ENCODE measurements around the gene ANKRD29.
A peak's percentile ranks its signal among the peaks of the same experiment; 100 is the strongest.

The ANKRD29 gene

DNA sequence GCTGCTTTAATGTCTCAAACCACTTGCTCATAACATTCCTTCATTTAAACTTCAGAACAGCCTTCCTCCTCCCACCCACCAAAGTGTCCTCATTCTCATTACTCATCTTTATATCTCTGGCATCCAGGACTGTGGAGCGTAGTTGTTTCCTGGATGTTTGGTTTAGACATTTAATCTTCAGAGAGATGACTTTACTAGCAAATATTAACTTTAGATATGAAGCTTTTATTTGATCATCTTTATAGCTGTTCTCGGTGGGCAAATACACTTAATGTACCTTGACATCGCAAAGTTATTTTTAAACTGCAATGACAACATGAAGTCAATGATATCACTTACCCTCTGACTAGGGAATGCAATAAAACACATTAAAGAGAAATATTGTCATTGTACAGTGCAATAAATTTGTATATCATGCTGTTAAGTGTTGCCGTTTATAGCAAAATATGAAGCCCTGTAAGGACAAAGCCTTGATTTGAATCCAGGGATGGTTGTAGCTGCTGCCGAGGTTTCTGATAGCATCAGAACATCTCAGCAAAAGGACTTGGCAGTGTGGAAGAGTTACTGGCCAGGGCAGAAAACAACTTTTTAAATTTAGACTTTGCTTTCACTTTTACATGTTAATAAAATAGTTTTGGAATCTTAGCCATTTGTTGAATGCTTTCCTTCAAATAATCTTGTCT is 21.9 kb upstream of the ANKRD29 start:
- DNase-seq (ENCODE audit: low spot score), result peak; percentile 48

DNA sequence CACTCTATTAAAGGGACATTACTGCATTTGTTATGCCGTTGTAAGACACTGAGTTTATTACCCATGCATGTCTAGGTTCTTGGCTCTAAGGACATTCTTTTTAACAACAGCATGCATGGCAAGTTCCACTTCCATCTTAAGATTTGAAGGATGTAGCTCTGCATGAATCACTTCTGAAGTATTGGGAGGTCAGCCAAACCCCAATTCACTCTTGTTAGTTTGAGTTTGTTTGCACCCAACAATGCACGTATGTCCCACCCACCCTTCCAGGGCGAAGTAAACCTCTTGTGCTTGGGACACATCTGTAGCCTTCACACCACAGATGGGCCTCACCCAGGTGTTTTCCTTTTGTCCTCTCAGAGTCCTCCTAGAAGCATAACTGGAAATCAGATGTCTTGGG is 21.0 kb upstream of the ANKRD29 start:
- no peak for DNase-seq (ENCODE audit: low spot score)

DNA sequence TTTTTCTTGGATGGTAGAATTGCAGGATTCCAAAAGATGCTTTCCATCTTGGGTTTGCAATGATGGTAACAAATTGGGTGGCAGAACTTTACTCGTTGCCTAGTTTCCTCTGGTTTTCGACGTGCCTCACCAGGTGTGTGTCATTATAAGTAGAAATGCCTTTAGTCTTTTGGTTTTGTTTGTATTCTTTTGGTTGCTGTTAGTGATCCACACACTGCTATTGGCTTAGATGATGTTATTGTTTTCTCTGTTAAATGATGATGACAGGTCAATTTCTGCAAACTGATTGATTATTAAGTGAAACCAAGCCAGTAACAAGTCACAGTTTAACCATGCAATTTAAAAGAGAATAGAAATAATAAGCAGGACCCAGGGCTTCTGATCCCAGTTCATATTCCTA is 20.4 kb upstream of the ANKRD29 start:
- no peak for DNase-seq (ENCODE audit: low spot score)

DNA sequence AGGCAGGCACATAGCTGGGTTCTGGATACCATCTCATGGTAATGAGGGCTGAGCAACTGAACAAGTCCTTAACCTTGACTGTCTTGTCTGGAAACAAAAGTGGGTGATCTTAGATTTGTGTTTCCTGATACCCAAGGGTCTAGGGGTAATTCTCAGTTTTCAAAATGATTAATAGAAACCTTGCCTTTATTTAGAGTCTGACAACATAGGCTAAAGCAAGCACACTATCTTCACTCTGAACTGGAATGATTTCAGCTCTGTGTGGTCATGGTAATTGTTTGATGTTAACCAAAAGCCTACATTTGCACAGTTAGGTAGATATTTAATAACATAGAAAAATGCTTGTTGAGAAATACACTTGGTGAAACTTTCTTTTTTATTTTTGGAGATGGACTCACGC is 19.8 kb upstream of the ANKRD29 start:
- no peak for DNase-seq (ENCODE audit: low spot score)

DNA sequence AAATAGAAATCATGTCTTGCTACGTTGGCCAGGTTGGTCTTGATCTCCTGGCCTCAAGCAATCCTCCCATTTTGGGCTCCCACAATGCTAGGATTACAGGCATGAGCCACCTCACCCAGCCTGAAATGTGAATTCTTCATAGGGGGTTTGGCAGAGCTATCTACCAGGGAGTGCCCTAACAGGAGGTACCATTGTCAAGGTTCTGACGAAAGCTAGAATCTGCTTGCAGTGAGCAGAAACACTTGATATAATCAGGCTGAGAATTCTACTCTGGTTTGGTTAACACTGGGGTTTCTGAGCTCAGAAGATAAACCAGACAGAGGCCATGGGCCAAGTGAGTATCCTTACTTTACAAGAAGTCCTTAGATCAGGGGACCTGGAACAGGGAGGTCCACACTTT is 19.3 kb upstream of the ANKRD29 start:
- no peak for DNase-seq (ENCODE audit: low spot score)

DNA sequence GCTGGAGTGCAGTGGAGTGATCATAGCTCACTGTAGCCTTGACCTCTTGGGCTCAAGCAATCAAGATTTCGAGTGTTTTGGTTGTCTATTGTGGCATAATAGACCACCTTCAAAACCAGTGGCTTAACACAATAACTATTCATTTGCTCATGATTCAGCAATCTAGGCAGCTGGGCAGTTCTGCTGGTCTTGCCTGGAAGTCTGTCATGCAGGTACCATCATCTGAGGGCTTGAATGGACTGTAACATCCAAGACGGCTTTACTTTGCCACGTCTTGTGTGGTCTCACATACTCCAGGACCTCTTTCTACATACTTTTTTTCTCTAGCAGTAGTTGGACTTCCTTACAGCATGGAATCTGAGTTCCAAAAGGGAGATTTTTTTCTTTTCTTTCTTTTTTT is 13.2 kb upstream of the ANKRD29 start:
- no peak for DNase-seq (ENCODE audit: low spot score)

DNA sequence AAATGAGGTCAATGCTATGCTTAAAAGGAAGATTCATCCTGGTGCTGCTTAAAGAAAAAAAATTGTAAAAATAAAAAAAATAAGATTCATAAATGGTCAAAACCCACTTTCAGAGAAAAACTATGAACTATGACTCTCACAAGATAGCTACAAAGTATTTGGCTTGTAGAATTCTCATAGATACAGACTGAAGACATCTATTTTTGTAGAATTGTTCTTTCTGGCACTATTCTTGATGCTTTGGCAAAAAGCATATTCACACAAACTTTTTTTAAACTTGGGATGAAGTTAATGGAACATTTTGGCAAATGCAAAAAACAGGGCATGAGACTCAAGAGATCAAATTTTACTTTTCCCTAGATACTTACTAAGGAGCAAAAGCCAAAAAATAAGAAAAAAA is 12.5 kb upstream of the ANKRD29 start:
- no peak for DNase-seq (ENCODE audit: low spot score)

DNA sequence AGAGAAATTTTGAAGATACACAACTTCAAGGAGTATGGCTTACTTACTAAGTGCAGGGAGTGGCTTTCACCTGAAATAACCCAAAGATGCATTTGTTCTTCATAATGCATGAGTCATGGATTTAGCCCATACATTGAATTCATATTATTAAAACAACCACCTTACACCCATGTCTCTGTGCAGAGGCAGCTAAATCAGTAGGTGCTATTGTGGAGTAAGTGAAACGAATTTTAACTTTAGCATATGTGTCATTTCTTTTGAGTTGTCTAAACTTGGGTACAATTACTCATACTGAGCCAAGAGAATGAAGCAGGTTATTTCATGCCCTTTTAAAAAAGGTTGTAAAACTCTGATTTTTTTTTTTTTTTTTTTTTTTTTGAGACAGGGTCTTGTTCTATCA is 11.0 kb upstream of the ANKRD29 start:
- no peak for DNase-seq (ENCODE audit: low spot score)

DNA sequence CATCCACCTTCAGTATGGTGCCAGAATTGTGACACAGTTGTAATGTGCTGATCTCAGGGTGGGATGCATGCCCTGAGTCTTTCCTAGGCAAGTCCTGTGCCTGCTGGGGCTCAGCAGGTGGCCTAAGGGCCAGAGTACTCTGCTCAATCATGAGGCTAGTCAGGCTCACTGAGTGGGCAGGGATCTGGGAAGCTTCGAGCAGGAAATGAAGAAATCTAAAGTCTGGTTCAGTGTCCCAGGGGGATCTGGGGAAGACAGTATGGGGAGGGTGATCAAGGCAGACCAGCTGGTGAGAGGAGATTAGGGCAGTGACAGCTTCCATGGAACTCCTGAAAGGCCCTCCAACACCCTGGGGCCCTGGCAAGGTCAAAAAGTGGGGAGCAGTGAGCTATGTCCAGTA is 8.9 kb upstream of the ANKRD29 start:
- DNase-seq (ENCODE audit: low spot score), result no peak

DNA sequence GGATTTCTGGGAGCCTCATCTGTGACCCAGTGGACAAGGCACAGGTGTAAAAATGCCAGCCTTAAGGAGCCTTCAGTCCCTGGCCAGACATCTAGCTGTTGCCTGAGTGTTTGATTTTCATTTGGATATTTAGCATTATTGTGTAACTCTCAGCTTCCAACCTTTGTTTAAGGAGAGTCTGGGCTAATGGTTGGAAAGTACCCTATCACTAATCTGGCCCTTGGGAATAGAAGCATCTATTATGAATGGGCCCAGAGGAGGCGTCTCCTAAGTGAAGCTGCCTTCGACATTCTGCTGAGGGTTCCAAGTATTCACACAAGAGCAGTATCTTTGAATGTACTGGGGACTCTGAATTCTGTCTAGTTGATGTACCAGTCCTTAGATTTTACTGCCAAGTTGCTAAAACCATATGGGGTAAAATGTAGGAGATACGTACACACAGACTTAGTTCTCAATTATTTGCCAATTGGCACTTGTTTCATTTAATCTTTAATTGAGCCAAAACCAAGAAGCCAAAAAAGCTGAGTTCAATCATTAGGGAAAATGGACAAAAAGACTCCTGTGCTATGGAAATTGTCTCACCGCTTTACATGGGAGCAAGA is 7.2 kb upstream of the ANKRD29 start:
- no peak for DNase-seq (ENCODE audit: low spot score)

DNA sequence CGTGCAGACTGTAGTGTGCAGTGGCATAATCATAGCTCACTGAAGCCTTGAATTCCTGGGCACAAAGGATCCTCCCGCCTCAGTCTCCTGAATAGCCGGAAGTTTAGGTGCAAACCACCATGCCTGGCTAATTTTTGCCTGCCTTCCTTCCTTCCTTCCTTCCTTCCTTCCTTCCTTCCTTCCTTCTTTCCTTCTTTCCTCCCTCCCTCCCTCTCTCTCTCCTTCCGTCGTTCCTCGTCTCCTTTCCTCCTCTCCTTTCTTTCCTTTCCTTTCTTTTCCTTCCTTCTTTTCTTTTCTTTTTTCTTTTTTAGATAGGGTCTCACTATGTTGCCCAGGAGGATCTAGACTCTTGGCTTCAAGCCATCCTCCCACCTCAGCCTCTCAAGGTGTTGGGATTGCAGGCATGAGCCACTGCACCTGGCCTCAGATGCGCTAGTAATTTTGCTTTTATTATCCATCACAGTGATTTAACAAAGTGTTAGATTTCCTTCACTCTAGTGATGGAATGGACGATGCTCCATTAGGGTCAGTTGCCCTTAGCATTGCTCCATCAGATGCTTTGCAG is 6.6 kb upstream of the ANKRD29 start:
- DNase-seq (ENCODE audit: low spot score), result no peak

DNA sequence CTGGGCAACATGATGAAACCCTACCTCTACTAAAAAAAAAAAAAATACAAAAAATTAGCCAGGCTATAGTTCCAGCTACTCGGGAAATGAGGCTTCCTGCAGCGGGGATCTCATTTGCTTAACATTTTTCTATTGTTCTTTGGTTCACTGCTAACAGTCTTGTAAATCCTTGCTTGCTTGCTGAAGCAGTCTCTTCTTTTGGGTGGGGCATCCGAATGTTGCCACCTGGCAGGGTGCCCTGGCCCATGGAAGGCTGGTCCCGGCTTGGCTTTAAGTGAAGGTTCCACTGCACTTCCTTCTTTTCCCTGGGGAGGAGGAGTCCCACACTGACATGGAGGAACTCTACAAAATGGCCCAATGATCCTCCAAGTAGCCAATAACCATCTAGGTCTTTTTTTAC is 6.0 kb upstream of the ANKRD29 start:
- no peak for DNase-seq (ENCODE audit: low spot score)

DNA sequence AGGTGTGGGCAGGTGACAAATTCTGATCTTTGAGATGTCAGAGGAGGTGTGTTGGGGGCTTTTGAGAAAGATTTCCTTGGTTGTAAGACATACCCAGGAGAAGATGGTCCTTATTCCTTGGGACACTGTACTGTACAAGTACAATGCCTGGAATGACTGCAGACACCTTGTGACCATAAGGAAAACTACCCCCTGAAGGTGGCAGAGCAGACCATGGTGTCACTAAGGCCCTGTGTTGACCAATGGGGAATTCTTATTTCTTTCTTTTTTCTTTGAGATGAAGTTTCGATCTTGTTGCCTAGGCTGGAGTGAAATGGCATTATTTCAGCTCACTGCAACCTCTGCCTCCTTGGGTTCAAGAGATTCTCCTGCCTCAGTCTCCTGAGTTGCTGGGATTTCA is 4.4 kb upstream of the ANKRD29 start:
- DNase-seq (ENCODE audit: low spot score), result no peak

DNA sequence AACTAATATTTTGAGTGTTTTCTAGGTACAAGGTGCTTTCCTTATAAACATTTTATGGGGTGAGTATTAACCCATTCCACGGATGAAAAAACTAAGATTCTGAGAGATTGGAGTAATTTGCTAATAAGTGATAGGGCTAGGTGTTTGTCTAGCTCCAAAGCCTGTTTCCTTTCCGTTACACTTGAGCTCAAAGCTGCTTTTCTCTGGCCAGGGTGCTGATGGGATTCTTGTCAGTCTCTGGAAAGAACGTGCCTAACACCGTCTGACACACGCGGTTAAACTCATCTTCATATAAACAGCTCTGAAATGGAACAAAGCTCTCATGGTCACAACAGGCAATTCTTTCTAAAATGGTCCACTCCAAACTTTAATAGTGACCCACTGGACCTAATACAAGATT is 2.0 kb upstream of the ANKRD29 start:
- no peak for DNase-seq (ENCODE audit: low spot score)

DNA sequence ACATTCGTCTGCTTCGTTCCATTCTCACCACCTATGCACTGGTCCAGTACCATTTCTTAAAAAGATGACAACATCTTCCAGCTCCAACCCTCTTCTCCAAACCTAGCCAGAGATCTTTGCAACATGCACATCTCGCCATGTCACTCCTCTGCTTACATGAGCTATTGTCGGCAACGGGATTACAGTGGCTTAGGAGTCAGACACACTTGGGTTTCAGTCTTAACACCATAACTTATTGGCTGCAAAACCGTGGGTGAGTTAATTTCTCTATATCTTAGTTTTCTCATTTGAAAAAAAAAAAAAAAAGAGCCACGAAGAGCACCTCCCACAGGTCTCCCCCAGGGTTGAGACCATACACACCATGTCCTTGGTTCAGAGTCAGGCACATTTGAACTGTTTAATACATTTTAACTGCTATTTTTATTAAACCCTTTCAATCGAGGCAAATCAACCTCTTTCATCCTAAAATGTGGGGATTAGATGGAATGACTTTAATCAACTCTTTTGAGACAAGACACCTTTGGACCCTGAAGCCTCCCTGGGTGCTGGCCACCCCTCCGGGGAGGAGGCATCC is 889 bp downstream of the ANKRD29 start:
- DNase-seq (ENCODE audit: low spot score), result no peak

DNA sequence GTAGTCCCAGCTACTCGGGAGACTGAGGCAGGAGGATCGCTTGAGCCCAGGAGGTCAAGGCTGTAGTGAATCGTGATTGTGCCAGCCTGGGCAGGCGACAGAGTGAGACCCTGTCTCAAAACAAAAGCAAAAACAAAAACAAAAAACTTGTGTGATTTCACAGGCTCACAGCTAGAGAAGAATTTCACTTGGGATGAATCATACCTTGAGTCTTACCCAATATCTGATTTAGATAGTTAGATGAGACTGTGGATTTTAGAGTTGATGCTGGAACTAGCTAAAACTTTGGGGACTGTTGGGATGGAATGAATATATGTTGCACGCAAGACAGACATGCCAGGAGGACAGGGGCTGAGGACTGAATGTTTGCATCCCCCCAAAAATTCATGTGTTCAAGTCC is 4.4 kb downstream of the ANKRD29 start:
- peak; percentile 30 for DNase-seq (ENCODE audit: low spot score)

DNA sequence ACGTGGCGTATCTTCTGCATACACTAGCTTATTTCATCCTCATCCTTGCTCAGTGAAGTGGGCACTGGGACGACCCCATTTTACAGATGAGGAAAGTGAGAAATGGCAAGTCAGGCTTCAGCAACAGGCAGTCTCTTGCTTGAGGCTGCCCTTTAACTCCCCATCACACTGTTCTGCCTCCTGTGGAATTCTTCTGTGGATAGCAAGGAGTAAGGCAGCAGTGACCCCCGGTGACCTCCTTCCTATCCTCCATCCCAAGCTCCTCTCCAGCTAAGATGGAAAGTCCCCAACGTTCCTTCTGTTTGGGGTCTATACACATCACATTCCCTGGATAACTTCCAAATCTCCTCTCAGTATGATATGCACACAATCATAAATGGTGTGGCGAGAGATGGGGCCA is 10.5 kb downstream of the ANKRD29 start:
- DNase-seq (ENCODE audit: low spot score), result no peak

DNA sequence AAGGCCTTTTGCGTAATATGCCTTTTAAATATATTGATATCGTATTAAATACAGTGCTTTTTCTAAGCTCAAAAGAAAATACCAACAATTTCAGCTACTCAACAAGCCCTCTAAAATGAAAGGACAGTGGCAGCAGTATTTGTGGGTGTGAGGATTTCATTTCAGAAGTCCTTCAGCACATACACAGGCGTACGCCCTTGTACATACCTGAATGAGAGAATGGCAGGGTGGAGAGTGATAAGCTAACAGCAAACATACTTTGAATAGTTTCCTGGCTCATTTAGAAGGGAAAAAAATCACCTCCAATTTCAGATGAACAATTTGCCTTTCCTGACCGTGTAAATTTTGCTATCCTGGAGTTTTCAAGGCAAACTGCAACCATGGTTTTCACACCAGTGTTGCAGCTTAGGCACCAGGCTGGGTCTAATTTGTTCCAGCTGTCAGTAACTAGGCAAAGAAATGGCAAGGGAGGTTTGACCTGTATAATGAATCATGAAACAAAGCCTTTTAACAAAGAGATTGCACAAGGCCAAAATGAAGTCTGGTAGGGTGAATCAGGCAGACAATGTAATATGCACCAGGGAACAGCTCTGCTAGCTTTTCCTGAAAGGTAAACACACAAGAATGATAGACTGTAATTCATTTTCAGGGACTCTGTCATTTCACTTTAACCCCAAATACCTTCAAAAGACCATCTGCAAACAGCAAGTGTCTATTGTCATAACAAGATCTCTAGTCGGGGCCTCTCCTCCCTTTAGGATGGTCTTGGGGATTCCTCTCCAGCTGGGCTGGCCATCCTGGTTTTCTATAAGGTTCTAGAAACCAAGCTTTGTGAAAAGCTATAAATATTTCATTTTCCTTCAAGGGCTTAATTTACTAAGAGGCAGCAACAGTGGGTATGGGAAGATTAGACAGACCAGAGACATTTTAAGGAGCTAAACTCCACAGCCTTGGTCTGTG is 11.5 kb downstream of the ANKRD29 start:
- DNase-seq (ENCODE audit: low spot score), result peak; percentile 90

DNA sequence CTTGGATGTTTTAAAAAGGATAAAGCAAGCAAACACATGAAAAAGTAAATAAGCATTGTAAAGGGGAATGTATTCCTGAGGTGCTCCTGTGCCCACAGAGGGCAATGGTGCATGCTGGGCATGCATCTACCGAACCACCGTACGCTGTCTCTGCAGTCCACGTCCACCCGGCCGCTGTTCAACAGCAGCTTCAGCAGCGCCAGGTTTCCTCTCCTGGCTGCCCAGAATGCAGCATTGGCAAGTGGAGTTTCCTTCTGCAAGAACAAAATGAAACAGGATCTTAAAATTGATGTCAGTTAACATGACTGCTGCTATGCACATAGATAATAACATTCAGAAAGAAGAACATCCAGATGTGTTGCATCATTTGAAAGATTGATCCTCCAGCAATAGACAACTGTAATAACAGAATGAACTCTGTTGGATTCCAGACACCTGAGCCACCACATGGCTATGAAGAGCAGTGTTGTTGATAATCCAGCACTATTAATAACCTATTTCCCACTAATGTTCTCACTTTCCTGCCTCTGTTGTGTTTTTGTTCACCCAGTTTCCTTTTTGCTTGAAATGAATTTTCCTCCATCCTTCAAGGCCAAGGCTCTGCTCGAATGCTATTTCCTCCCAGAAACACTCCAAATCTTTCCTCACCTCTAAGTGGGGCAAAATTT is 13.6 kb downstream of the ANKRD29 start:
- DNase-seq (ENCODE audit: low spot score), result no peak

DNA sequence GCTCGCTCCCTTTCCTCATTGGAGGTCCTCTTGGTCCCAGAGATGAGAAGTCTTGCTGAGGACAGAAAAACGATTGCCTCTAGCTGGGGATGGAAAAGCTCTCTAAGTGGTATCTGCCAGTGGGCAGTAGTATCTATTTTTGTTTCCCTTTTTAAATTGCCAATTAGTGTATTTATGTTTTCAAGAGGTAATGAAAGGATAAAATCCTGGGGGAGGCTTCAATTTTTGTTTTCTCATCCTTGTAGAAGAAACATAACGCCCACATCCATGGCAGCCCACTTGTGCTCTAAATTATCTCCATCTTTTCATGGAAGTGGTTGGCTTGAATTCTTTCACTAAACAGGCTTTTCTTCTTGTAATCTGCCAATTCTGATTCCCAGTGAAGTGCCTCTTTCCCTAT is 14.3 kb downstream of the ANKRD29 start:
- no peak for DNase-seq (ENCODE audit: low spot score)

DNA sequence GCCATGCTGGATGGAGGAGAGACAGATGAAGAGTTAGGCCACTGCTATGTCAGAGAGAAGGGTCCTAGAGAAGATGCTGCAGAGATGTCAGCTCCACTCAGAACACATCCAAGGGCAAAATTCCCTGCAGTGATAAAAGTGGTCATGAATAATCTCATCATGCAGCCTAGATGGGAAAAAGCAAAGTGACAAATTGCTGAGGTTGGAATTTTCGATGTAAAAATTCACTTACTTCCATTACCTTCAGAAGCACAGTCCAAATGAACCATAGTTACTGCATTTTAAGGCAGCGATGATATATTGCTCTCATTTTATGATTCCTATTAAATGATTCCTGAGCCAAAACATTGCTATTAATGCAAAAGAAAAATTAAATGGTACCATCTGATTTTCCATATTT is 16.4 kb downstream of the ANKRD29 start:
- no peak for DNase-seq (ENCODE audit: low spot score)
